ENCODE data around the gene HPN. TPM values are rescaled to one million over a fixed set of nuclear protein-coding genes. Genes with fewer than 3 reads are reported as not detected.

Gene HPN
- total and polyA plus RNA-seq, 7 donors = 0.36 to 1.8 (median 0.66) TPM; not detected in 2

GRCh38 chr19:35058370-35058769, 16.8 kb downstream of the HPN start:
- Histone ChIP-seq H3K4me1 (no peaks in the 10 kb centered on the region), H3K4me3 (no peak overlapping the region), H3K36me3 (no peaks in the 10 kb centered on the region), H3K27me3 (peaks cover 0 to 20% (median 7%) of the 10 kb centered on the region in 3 donors), H3K27ac (no peak overlapping the region), H3K9me3 (no peaks in the 10 kb centered on the region)
- TF ChIP-seq EP300 (IDR thresholded peaks at IDR 0.05) = no peak
- TF ChIP-seq POLR2A (IDR thresholded peaks at IDR 0.05) = no peak
- TF ChIP-seq POLR2AphosphoS5 (IDR thresholded peaks at IDR 0.05) = no peak
- no peak for TF ChIP-seq CTCF (IDR thresholded peaks at IDR 0.05)
- no peak for DNase-seq
- intact Hi-C loops (cut with DNase I) = no loop called here
- WGBS, 2 donors = 49 to 80% methylated on average over 2 of the region's 2 CpGs

DNA sequence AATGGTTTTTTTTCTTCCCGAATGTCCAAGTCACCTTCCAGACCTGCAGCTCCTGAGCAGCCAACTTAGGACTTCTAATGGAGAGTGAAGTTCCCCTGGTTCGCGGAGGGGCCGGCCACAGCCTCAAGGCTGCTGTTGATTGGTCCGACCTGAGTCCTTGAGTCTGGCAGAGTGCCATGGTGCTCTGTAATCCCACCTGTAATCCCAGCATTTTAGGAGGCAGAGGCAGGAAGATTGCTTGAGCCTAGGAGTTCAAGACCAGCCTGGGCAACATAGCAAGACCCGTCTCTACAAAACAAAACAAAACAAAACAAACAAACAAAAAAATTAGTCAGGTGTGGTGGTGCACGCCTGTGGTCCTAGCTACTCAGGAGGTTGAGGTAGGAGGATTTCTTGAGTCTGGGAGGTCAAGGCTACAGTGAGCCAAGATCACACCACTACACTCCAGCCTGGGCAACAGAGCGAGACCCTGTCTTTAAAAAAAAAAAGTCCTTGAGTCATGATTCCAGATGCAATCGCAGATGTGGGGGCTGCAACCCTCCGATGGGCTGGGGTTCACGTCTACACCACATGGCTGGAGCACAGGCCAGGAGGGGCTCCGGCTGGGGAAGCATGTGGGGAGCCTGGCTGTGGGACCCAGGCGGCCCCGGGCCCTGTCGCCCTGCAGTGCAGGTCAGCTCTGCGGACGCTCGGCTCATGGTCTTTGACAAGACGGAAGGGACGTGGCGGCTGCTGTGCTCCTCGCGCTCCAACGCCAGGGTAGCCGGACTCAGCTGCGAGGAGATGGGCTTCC, 17.7 kb downstream of the HPN start:
- DNase-seq = no peak
- H3K4me1 ChIP-seq = no peaks in the 10 kb centered on the region
- H3K27me3 ChIP-seq = peaks cover 0 to 20% (median 7%) of the 10 kb centered on the region in 3 donors
- intact Hi-C loops (cut with DNase I) = no loop called here
- no peaks in the 10 kb centered on the region for H3K9me3 ChIP-seq
- 86 to 92% methylated on average over 26 of the region's 26 CpGs for WGBS, 2 donors
- no peak overlapping the region for H3K27ac ChIP-seq
- TF ChIP-seq EP300 (IDR thresholded peaks at IDR 0.05) (no peak), CTCF (IDR thresholded peaks at IDR 0.05) (no peak), POLR2AphosphoS5 (IDR thresholded peaks at IDR 0.05) (no peak), POLR2A (IDR thresholded peaks at IDR 0.05) (no peak)
- H3K36me3 ChIP-seq = no peaks in the 10 kb centered on the region
- H3K4me3 ChIP-seq = no peak overlapping the region

DNA sequence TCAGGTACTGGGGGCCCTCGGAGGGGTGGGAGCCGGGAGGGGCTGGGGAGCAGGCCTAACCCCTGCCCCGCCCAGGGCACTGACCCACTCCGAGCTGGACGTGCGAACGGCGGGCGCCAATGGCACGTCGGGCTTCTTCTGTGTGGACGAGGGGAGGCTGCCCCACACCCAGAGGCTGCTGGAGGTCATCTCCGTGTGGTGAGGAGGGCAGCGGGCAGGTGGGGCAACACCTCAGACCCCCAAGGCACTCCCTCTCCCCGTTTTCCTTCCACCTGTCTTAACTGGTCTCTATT, 18.2 kb downstream of the HPN start:
- TF ChIP-seq CTCF (IDR thresholded peaks at IDR 0.05) = no peak
- WGBS, 2 donors = 74 to 92% methylated on average over 15 of the region's 15 CpGs
- H3K36me3 ChIP-seq = no peaks in the 10 kb centered on the region
- intact Hi-C loops (cut with DNase I) = no loop called here
- no peak overlapping the region for H3K27ac ChIP-seq
- H3K4me3 ChIP-seq = no peak overlapping the region
- H3K4me1 ChIP-seq = no peaks in the 10 kb centered on the region
- no peaks in the 10 kb centered on the region for H3K9me3 ChIP-seq
- DNase-seq = no peak
- peaks cover 0 to 20% (median 7%) of the 10 kb centered on the region in 3 donors for H3K27me3 ChIP-seq

GRCh38 chr19:35060160-35060855, 18.8 kb downstream of the HPN start:
- intact Hi-C loops (cut with DNase I) = no loop called here
- Histone ChIP-seq H3K36me3 (no peaks in the 10 kb centered on the region), H3K27me3 (peaks cover 0 to 20% (median 7%) of the 10 kb centered on the region in 3 donors), H3K27ac (no peak overlapping the region), H3K9me3 (no peaks in the 10 kb centered on the region), H3K4me1 (no peaks in the 10 kb centered on the region), H3K4me3 (no peak overlapping the region)
- TF ChIP-seq CTCF (IDR thresholded peaks at IDR 0.05) (no peak), EP300 (IDR thresholded peaks at IDR 0.05) (no peak), POLR2AphosphoS5 (IDR thresholded peaks at IDR 0.05) (no peak), POLR2A (IDR thresholded peaks at IDR 0.05) (no peak)
- WGBS, 2 donors = 91 to 94% methylated on average over 29 of the region's 29 CpGs
- no peak for DNase-seq
